ENCODE results near the gene C1orf21.
A peak's percentile ranks its signal among the peaks of the same experiment; 100 is the strongest.

DNA sequence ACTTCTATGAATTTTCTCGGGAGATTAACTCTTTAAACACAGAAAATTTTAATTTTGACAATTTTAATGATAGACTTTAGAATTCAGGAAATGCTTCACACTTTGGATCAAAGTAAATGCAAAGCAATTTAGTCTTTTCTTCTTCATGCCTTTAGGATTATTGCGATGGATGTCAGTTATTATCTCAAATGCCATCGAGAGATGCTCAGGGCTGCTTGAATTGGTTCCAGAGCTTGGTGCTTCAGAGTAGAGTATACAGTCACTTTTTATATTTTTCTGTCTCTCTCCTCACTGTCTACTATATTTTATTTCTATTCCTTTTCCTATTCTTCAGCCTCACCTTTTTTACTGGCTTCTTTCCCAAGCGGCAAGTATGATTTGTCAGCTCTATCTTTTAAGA is 59.2 kb downstream of the C1orf21 start:
- peak; percentile 54; the same call in 1 of the 2 replicates for TF ChIP-seq GATA2 (IDR thresholded peaks at IDR 0.05; ENCODE audit: low read depth, low read length)
- TF ChIP-seq GATA3 (IDR thresholded peaks at IDR 0.05; ENCODE audit: low read depth, low read length): no peak
